Adrenal gland (tissue), 19 donors: ENCODE results near the gene ARF3. TPM values are rescaled to one million over a fixed set of nuclear protein-coding genes. Genes with fewer than 3 reads are reported as not detected.
A peak's percentile ranks its signal among the peaks of the same experiment; 100 is the strongest.

Experiments used
- DNase-seq, 7 donors: peaks; one replicate each; pipeline ENCODE4 v3.0.0-alpha.2; 2019 to 2020
- H3K27ac ChIP-seq, 5 donors: fragments of 200-600 bp; sonication (generic) in 4 of 5; 1 replicate in 3 of 5; 2 replicates in 2 of 5; pipeline versions ENCODE4 v1.5.1 to v1.8.0; 2016 to 2020; ENCODE audit warnings: mild to moderate bottlenecking in 1 of 5
- H3K27me3 ChIP-seq: fragments of 200-600 bp; 2 replicates; pipeline ENCODE4 v1.8.0; 2021
- H3K36me3 ChIP-seq, 2 donors: fragments of 200-600 bp; replicated peaks in 1 of 2; 1 replicate in 1 of 2; 2 replicates in 1 of 2; pipeline versions ENCODE4 v1.5.1 to v1.8.0; 2018 to 2022
- H3K4me1 ChIP-seq, 2 donors: fragments of 200-600 bp; replicated peaks in 1 of 2; 1 replicate in 1 of 2; 2 replicates in 1 of 2; pipeline versions ENCODE4 v1.5.1 to v1.8.0; 2018 to 2021
- H3K4me3 ChIP-seq, 4 donors: fragments of 200-600 bp; sonication (generic) in 3 of 4; one replicate each; pipeline ENCODE4 v1.5.1; 2016 to 2018
- H3K9me3 ChIP-seq, 3 donors: fragments of 200-600 bp; sonication (generic) in 1 of 3; replicated peaks in 1 of 3; 1 replicate in 2 of 3; 2 replicates in 1 of 3; pipeline versions ENCODE4 v1.5.1 to v1.8.0; 2016 to 2021
- POLR2A ChIP-seq, 2 donors: fragments of 450-650 bp; IDR thresholded peaks; one replicate each; pipeline ENCODE4 v1.6.1; 2017; ENCODE audit warnings: antibody characterized with exemption in 2 of 2, mild to moderate bottlenecking in 2 of 2, moderate library complexity in 1 of 2
- WGBS, 4 donors: extraction: QIAGEN DNeasy Blood & Tissue Kit in 2 of 4; methylation state at CpG; one replicate each; pipeline versions ENCODE4 v1.1.5 to v1.1.7; 2013 to 2017; 5-methylcytosine and 5-hydroxymethylcytosine counted together
- intact Hi-C, 2 donors: fragments of 100-400 bp; cut with DNase I; formaldehyde crosslinking; loops; one replicate each; pipeline versions ENCODE4 v1.14.1 to v1.15.0; 2022 to 2023
- long read RNA-seq, 10 donors: library from polyadenylated mRNA in 3 of 10; unstranded in 2 of 10; stranded (forward) in 1 of 10; transcript quantifications; one replicate each; pipeline ENCODE4 v2.0.0 and lab custom pipeline, GENCODE V29; 2021 to 2026
- polyA plus RNA-seq, 3 donors: library from polyadenylated mRNA; stranded (reverse); fragments of 200-250 nt in 2 of 3; fragments of 350-450 nt in 1 of 3; fragmentation: Illumina TruSeq in 1 of 3; extraction: RNeasy Lipid Tissue Mini Kit (QIAGEN cat#74804) in 1 of 3; gene quantifications; one replicate each; pipeline ENCODE4 v1.2.3, GENCODE V29; 2013 to 2014
- total RNA-seq, 9 donors: library from RNA; depleted of rRNA in 4 of 9; stranded (reverse); fragments of >200 nt in 4 of 9; fragments of 120-200 nt in 1 of 9; fragmentation: NEBNext Ultra II Directional in 1 of 9; extraction: Animal tissue kit (Norgen Biotek cat#: 25700) in 1 of 9; gene quantifications; one replicate each; pipeline versions ENCODE4 v1.1.0 to v1.2.4, GENCODE V29; 2013 to 2023
- TF ChIP-seq, protein P1 (sequence below), 6 experiments: fragments of 450-650 bp in 4 of 6; fragments of 200-600 bp in 2 of 6; sonication (generic) in 1 of 6; IDR thresholded peaks; 1 replicate in 5 of 6; 2 replicates in 1 of 6; pipeline versions ENCODE4 v1.5.1 to v1.8.0; 2016 to 2021; ENCODE audit warnings: antibody characterized with exemption in 6 of 6, mild to moderate bottlenecking in 2 of 6, moderate library complexity in 1 of 6
- donor health status: healthy with polysubstance abuse.
- donor health status: Bipolar disorder and iron deficiency.
- donor health status: DM: yes; HTN: yes; CAD: no.
- donor health status: DM: no; HTN: no; CAD: no.
- donor health status: DM: no; HTN: no; CAD: no.
- donor health status: DM: yes; HTN: yes; CAD: no.

ARF3 gene
- total RNA-seq (100 to 1,000 TPM in 5 of 9 donors, 10 to 100 TPM in 4; 73.1 to 237 (median 118) TPM), polyA plus RNA-seq (100 to 1,000 TPM in 1 of 3 donors, 10 to 100 TPM in 2; 55.2 to 172 (median 62.5) TPM)
- long read RNA-seq, donor 1, full-length matches to known transcripts: 28 of 37 reads
- long read RNA-seq, donor 1, partial matches to known transcripts: 9 of 37 reads
- long read RNA-seq, donor 1, other reads (novel, unspliced or antisense): 0 of 37 reads
- long read RNA-seq, donor 2, full-length matches to known transcripts: 38 of 38 reads
- long read RNA-seq, donor 2, partial matches to known transcripts: 0 of 38 reads
- long read RNA-seq, donor 2, other reads (novel, unspliced or antisense): 0 of 38 reads
- long read RNA-seq, donor 3, full-length matches to known transcripts: 23 of 28 reads
- long read RNA-seq, donor 3, partial matches to known transcripts: 5 of 28 reads
- long read RNA-seq, donor 3, other reads (novel, unspliced or antisense): 0 of 28 reads
- long read RNA-seq, donor 4, full-length matches to known transcripts: 17 of 28 reads
- long read RNA-seq, donor 4, partial matches to known transcripts: 0 of 28 reads
- long read RNA-seq, donor 4, other reads (novel, unspliced or antisense): 11 of 28 reads
- long read RNA-seq, donor 5, full-length matches to known transcripts: 131 of 162 reads
- long read RNA-seq, donor 5, partial matches to known transcripts: 0 of 162 reads
- long read RNA-seq, donor 5, other reads (novel, unspliced or antisense): 31 of 162 reads
- long read RNA-seq, donor 6, full-length matches to known transcripts: 7 of 13 reads
- long read RNA-seq, donor 6, partial matches to known transcripts: 0 of 13 reads
- long read RNA-seq, donor 6, other reads (novel, unspliced or antisense): 6 of 13 reads
- long read RNA-seq, donor 7, full-length matches to known transcripts: 18 of 18 reads
- long read RNA-seq, donor 7, partial matches to known transcripts: 0 of 18 reads
- long read RNA-seq, donor 7, other reads (novel, unspliced or antisense): 0 of 18 reads
- long read RNA-seq, donor 8, full-length matches to known transcripts: 32 of 39 reads
- long read RNA-seq, donor 8, partial matches to known transcripts: 7 of 39 reads
- long read RNA-seq, donor 8, other reads (novel, unspliced or antisense): 0 of 39 reads
- long read RNA-seq, donor 9, full-length matches to known transcripts: 22 of 27 reads
- long read RNA-seq, donor 9, partial matches to known transcripts: 5 of 27 reads
- long read RNA-seq, donor 9, other reads (novel, unspliced or antisense): 0 of 27 reads
- long read RNA-seq, donor 10, full-length matches to known transcripts: 21 of 21 reads
- long read RNA-seq, donor 10, partial matches to known transcripts: 0 of 21 reads
- long read RNA-seq, donor 10, other reads (novel, unspliced or antisense): 0 of 21 reads

- H3K36me3 ChIP-seq: peaks cover 0 to 8% of the 10 kb centered on the region in 2 donors
- H3K9me3 ChIP-seq: no peaks in the 10 kb centered on the region
- TF ChIP-seq, protein P1, sequence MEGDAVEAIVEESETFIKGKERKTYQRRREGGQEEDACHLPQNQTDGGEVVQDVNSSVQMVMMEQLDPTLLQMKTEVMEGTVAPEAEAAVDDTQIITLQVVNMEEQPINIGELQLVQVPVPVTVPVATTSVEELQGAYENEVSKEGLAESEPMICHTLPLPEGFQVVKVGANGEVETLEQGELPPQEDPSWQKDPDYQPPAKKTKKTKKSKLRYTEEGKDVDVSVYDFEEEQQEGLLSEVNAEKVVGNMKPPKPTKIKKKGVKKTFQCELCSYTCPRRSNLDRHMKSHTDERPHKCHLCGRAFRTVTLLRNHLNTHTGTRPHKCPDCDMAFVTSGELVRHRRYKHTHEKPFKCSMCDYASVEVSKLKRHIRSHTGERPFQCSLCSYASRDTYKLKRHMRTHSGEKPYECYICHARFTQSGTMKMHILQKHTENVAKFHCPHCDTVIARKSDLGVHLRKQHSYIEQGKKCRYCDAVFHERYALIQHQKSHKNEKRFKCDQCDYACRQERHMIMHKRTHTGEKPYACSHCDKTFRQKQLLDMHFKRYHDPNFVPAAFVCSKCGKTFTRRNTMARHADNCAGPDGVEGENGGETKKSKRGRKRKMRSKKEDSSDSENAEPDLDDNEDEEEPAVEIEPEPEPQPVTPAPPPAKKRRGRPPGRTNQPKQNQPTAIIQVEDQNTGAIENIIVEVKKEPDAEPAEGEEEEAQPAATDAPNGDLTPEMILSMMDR (IDR thresholded peaks at IDR 0.05): no peak
- peak; percentile 66 to 77 for TF ChIP-seq POLR2A (IDR thresholded peaks at IDR 0.05)
- no peaks in the 10 kb centered on the region for H3K27me3 ChIP-seq
- intact Hi-C loops: no loop called here
- H3K4me3 ChIP-seq: peak within 1 kb of the TSS; percentile 78 to 96 (median 86)
- peak; percentile 93 to 97 (median 96) for DNase-seq
- 0 to 1% (median 1%) methylated on average over 22 to 58 of the region's 58 CpGs for WGBS, 4 donors
- H3K4me1 ChIP-seq: peaks cover 14 to 29% of the 10 kb centered on the region in 2 donors
- H3K27ac ChIP-seq: peak within 1 kb of the TSS; percentile 43 to 89 (median 78)
Observed at GRCh38 chr12:48957141-48958048, at the start of gene ARF3. ARF3 (minus strand) TSS chr12:48957487; CDS start chr12:48941095, 16,392 bp downstream.

- Histone ChIP-seq H3K27me3 (no peaks in the 10 kb centered on the region), H3K4me3 (peak overlapping the region in 1 of 4 donors; percentile 71), H3K4me1 (peaks cover 24 to 34% of the 10 kb centered on the region in 2 donors), H3K36me3 (peaks cover 0 to 42% of the 10 kb centered on the region in 2 donors), H3K9me3 (no peaks in the 10 kb centered on the region), H3K27ac (no peak overlapping the region)
- TF ChIP-seq, protein P1 (IDR thresholded peaks at IDR 0.05): no peak
- no peak for TF ChIP-seq POLR2A (IDR thresholded peaks at IDR 0.05)
- WGBS, 4 donors: 84 to 100% (median 94%) methylated on average over 2 of the region's 2 CpGs
- DNase-seq: no peak
- intact Hi-C loops: no loop called here
Observed at GRCh38 chr12:49000346-49000745, 43.1 kb upstream of the ARF3 start.

DNA sequence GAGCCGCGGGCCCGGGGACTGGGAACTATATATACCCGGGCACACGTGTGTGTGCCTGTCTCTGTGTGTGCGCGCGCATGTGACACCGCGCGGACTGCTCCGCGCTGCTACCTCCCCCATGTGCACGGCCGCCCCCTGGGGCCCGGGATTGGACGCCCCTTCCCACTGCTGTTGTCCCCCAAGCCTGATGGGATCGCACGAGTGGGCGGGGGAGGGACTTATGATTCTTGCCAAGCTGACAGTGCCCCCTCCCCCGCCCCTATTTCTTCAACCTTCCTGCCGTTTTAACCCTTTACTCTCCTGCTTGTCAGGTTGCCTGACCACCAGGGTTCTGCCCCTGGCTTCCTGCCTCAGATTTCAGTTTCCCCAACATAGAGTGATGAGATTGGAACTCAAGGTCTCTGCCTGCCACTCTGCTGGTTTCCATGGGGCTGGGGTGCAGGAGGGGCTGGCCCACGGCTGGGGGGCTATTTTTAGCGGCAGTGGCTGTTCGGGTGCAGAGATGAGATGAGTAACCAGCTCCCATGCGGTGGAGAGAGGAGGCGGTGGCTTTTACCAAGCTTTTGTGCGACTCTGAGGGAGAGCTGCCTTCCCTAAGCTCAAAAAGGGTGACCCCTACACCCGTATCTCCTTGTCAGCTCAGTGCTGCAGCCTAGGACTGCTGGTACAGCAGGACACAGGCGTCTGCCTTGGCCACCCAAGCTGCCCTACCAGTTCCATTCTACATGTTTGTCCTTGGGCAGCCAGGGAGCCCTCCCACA, 42.3 kb upstream of the ARF3 start, which contains the start of gene DDN:
DDN (minus strand) TSS at position 5 of the 761 bp plus-strand sequence. CDS start 88 bp downstream, outside the sequence.
- peaks cover 6% of the 10 kb centered on the region for H3K27me3 ChIP-seq
- intact Hi-C loops: no loop called here
- WGBS, 4 donors: 0 to 1% (median 1%) methylated on average over 13 to 30 of the region's 30 CpGs

More for the DNA sequence above, 42.3 kb upstream of the ARF3 start, which contains the start of gene DDN:
- H3K27ac ChIP-seq: peak within 1 kb of the TSS in 1 of 5 donors; percentile 40
- H3K4me1 ChIP-seq: peaks cover 31 to 40% of the 10 kb centered on the region in 2 donors
- TF ChIP-seq POLR2A (IDR thresholded peaks at IDR 0.05): no peak
- TF ChIP-seq, protein P1 (IDR thresholded peaks at IDR 0.05): no peak
- H3K4me3 ChIP-seq: peak within 1 kb of the TSS in 2 of 4 donors; percentile 36 to 71
- peak in 4 of 7 donors; percentile 55 to 72 (median 68) for DNase-seq
- peaks cover 0 to 37% of the 10 kb centered on the region in 2 donors for H3K36me3 ChIP-seq
- no peaks in the 10 kb centered on the region for H3K9me3 ChIP-seq
